Large intestine (tissue), 3 donors: ENCODE data around the gene ATP5F1C. TPM values are rescaled to one million over a fixed set of nuclear protein-coding genes. Genes with fewer than 3 reads are reported as not detected.

Experiments used
- DNase-seq, 2 donors: peaks; one replicate each; pipeline versions ENCODE4 v3.0.0 to v3.0.0-alpha.2; 2013
- H3K27ac ChIP-seq: one replicate; pipeline ENCODE4 v1.5.1; 2013; ENCODE audit warnings: low read length
- H3K27me3 ChIP-seq: 2 replicates; pipeline ENCODE4 v1.6.1; 2013; ENCODE audit warnings: low read length; ENCODE audit not compliant: control insufficient read depth, insufficient read depth
- H3K36me3 ChIP-seq: 2 replicates; pipeline ENCODE4 v1.6.1; 2013; ENCODE audit warnings: low read length; ENCODE audit not compliant: control insufficient read depth, insufficient read depth
- H3K4me1 ChIP-seq: one replicate; pipeline ENCODE4 v1.6.1; 2013; ENCODE audit warnings: low read length; ENCODE audit not compliant: control insufficient read depth, insufficient read depth
- H3K4me3 ChIP-seq: one replicate; pipeline ENCODE4 v1.5.1; 2013; ENCODE audit warnings: low read length
- H3K9me3 ChIP-seq: one replicate; pipeline ENCODE4 v1.6.1; 2013; ENCODE audit warnings: mild to moderate bottlenecking, low read depth, low read length, moderate library complexity; ENCODE audit not compliant: control insufficient read depth
- WGBS: methylation state at CpG from one replicate; pipeline ENCODE4 v1.1.5; 2013; ENCODE audit warnings: low lambda C conversion rate; ENCODE audit not compliant: insufficient coverage; 5-methylcytosine and 5-hydroxymethylcytosine counted together
- polyA plus RNA-seq: library from polyadenylated mRNA; unstranded; fragments of 120-200 nt; gene quantifications from one replicate; pipeline ENCODE4 v1.2.1, GENCODE V29; 2013

ATP5F1C gene
- polyA plus RNA-seq, 1 donor: 318 TPM

DNA sequence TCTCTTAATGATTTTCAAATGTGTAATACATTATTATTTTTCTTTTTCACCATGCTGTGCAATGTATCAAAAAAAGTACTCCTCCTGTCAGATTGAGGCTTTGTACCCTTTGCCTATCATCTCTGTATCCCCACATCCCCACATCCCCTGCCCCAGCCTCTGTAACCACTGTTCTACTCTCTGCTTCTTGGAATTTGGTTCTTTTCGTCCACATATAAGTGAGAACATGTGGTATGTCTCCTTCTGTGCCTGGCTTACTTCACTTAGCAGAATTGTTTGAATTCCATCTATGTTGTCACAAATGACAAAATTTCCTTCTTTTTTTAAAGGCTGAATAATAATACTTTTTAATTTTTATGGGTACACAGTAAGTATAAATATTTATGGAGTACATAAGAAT lies 44.1 kb downstream of the ATP5F1C start:
- Histone ChIP-seq H3K9me3 (no peaks in the 10 kb centered on the region), H3K27ac (no peak overlapping the region), H3K4me1 (no peaks in the 10 kb centered on the region), H3K27me3 (no peaks in the 10 kb centered on the region), H3K36me3 (peaks cover 2% of the 10 kb centered on the region), H3K4me3 (no peak overlapping the region)
- 75% methylated on average over 1 of the region's 1 CpG for WGBS
- no peak for DNase-seq

DNA sequence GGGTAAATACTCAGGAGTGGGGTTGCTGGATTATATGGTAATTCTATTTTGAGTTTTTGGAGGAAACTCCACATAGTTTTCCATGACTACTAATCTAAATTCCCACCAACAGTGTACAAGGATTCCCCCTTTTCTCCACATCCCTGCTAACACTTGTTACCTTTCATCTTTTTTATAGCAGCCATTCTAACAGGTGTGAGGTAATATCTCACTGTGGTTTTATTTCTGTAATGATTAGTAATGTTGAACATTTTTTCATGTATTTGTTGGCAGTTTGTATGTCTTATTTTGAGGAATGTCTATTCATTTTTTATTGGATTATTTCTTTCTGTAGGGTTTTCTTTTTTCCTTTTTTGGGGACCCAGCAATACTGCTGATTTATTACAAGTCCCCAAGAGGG lies 45.2 kb downstream of the ATP5F1C start:
- no peaks in the 10 kb centered on the region for H3K9me3 ChIP-seq
- no peak for DNase-seq
- H3K27me3 ChIP-seq: no peaks in the 10 kb centered on the region
- H3K36me3 ChIP-seq: peaks cover 2% of the 10 kb centered on the region
- no peak overlapping the region for H3K27ac ChIP-seq
- H3K4me3 ChIP-seq: no peak overlapping the region
- H3K4me1 ChIP-seq: no peaks in the 10 kb centered on the region

DNA sequence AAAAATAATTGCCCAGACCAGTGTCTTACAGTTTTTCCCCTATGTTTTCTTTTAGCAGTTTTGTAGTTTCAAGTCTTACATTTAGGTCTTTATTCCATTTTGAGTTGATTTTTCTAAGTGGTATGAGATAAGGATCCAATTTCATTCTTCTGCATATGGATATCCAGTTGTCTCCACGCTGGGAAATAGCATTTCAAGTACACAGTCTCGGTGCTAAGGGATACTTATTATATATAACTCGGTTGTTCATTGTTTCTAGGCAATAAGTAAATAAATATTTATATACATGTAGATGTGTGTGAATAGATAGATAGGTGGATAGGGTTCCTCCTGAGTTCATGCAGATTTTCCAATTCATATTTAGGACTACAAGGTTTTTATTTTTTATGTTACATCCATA lies 46.3 kb downstream of the ATP5F1C start:
- Histone ChIP-seq H3K27me3 (no peaks in the 10 kb centered on the region), H3K9me3 (no peaks in the 10 kb centered on the region), H3K27ac (no peak overlapping the region), H3K4me3 (no peak overlapping the region), H3K4me1 (no peaks in the 10 kb centered on the region), H3K36me3 (peaks cover 2% of the 10 kb centered on the region)
- no CpG with 5 or more reads among the region's 3 CpGs for WGBS
- DNase-seq: no peak

DNA sequence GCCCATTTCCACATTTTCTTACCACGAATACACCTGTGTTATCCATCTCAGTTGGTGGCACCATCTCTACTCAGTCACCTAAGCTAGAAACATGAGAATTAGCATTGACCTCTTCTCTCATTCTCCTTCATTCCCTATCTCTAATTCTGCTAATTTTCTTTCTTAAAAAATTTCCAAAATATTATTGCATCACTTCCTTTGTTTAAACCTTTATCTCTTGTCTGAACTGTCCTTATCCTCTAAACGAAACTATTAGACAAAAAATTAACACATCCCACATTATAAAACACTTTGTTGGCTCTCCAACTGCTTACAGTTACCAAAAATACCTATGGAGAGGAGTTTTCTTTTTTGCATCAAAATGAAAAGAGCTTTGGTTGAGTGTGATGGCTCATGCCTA lies 48.6 kb downstream of the ATP5F1C start:
- Histone ChIP-seq H3K4me1 (no peaks in the 10 kb centered on the region), H3K27me3 (no peaks in the 10 kb centered on the region), H3K9me3 (no peaks in the 10 kb centered on the region), H3K4me3 (no peak overlapping the region), H3K36me3 (no peaks in the 10 kb centered on the region), H3K27ac (no peak overlapping the region)
- WGBS: 100% methylated on average over 1 of the region's 2 CpGs
- DNase-seq: no peak

DNA sequence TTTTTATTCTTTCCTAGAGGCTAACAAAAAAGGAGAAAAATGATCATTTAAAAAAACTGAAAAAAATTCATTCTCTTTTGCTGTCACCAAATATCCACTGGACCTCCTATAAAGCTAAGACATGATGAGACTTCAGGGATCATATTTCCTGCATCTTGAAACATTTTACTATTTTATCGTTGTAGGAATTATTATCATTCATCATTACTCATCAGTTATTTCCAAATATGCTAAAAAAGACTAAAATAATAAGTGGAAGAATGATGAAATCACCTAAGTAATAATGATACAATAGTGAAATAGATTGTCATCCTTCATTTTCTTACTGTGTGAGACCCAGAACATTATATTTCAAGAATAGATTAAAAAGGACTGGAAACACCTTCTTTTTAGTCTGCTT lies 58.6 kb downstream of the ATP5F1C start:
- Histone ChIP-seq H3K27ac (no peak overlapping the region), H3K27me3 (no peaks in the 10 kb centered on the region), H3K36me3 (no peaks in the 10 kb centered on the region), H3K4me3 (no peak overlapping the region), H3K9me3 (no peaks in the 10 kb centered on the region), H3K4me1 (no peaks in the 10 kb centered on the region)
- no peak for DNase-seq
- WGBS: 80% methylated on average over 1 of the region's 1 CpG

DNA sequence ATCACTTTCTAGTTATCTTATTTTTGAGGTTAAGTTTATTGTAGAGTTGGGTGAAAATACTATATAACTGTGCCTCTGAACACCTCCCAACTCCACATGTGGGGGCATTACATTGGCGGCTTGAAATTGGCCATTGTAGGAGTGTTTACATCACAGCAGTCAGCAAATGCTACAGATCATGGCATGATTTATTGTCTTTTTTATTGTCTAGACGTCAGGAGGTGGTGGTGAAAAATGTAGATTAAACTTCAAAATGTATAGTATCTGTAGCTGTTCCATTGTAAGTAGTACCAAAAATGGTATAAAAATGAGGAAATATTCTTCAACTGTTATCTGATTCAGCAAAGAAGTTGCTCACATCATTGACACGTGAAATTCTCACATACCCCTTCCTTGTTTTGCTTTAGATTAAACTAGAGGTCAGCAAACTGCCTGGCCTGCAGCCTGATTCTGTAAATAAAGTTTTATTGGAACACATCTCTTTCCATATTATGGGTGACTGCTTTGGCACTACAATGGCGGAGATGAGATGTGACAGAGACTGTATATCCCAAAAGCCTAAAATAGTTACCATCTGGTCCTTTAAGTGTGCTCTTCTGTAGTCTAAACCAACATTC lies 65.4 kb downstream of the ATP5F1C start:
- H3K27me3 ChIP-seq: no peaks in the 10 kb centered on the region
- peaks cover 9% of the 10 kb centered on the region for H3K4me1 ChIP-seq
- no peak for DNase-seq
- H3K4me3 ChIP-seq: no peak overlapping the region
- no peak overlapping the region for H3K27ac ChIP-seq
- 57% methylated on average over 1 of the region's 4 CpGs for WGBS
- H3K9me3 ChIP-seq: no peaks in the 10 kb centered on the region
- no peaks in the 10 kb centered on the region for H3K36me3 ChIP-seq

DNA sequence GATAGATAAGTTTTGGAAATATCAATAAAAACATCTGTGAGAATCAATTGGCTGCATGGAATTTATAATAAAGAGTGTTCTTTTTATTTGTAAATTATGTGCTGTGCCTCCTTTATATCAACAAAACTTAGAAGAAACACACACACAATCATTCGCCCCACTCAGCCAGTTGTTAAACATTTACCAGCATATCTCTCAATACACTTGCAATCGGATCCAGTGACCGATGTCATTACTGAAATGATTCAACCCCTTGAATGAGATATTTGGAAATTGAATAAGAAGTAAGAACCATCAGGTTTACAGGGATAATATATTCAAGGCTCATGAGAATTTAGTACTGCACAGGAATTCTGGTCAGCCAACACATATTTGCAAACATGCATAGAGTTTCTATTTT lies 65.9 kb downstream of the ATP5F1C start:
- Histone ChIP-seq H3K4me3 (no peak overlapping the region), H3K36me3 (no peaks in the 10 kb centered on the region), H3K4me1 (peaks cover 9% of the 10 kb centered on the region), H3K9me3 (no peaks in the 10 kb centered on the region), H3K27ac (no peak overlapping the region), H3K27me3 (no peaks in the 10 kb centered on the region)
- WGBS: 10% methylated on average over 2 of the region's 3 CpGs
- no peak for DNase-seq

DNA sequence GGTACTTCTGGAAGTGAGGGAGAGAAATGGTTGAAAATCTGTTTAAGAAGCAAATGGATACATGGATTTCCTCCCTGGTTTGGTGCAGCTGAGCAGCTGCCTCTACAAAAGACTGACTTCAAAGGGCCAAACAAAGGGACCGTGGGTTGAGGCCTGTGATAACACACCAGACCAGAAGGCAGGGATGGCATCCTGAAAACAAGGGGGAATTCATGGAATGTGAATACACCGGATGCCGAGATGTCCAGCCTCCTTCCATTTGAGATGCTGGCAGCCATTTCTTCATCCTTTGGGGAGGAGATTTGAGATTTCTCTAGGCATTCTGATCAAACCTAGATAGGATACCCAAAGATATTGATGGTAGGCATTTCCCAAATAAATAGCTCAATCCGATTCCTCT lies 67.2 kb downstream of the ATP5F1C start:
- no peak overlapping the region for H3K27ac ChIP-seq
- WGBS: 100% methylated on average over 1 of the region's 4 CpGs
- H3K4me1 ChIP-seq: peaks cover 9% of the 10 kb centered on the region
- no peak for DNase-seq
- no peaks in the 10 kb centered on the region for H3K27me3 ChIP-seq
- H3K9me3 ChIP-seq: no peaks in the 10 kb centered on the region
- no peaks in the 10 kb centered on the region for H3K36me3 ChIP-seq
- H3K4me3 ChIP-seq: no peak overlapping the region

DNA sequence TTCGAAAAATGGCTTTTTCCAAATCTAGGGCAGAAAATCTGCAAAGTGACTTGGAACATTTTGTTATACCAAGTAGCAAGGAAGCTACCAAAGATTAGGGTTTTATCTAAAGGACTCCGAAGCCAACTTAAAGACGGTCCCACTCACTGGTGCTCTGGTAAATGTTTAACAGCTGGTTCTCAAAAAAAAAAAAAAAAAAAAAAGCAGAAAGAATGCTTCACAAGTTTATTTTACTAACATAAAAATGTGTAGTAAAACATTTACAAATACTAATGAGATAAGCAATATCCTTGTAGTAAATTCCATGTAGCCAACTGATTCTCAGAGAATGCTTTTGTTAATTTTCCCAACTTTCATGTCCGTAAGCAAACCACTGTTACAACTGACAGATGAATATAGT lies 68.7 kb downstream of the ATP5F1C start:
- H3K27ac ChIP-seq: peak overlapping the region; percentile 14

DNA sequence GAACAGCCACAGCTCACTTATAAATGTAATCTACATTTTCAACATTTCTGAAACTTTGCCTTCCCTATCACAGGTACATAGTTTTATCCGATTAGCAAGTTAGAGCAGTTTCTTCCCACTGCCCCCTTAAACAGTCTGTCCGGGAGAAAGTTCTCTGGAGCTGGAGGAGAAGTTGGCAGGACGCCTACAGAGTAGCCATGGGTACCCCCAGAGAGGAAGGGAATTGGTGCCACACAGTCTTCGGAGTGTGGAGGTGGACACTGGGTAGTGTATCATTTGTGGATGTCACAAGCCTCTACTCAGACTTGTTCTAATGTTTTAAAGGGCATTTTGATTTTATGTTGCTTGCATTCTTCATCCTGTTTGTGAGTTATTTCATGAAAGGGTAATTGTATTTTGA lies 69.3 kb downstream of the ATP5F1C start:
- no CpG with 5 or more reads among the region's 4 CpGs for WGBS
- Histone ChIP-seq H3K9me3 (peaks cover 5% of the 10 kb centered on the region), H3K4me3 (peak overlapping the region; percentile 25), H3K27ac (peak overlapping the region; percentile 14), H3K36me3 (no peaks in the 10 kb centered on the region), H3K27me3 (no peaks in the 10 kb centered on the region), H3K4me1 (peaks cover 9% of the 10 kb centered on the region)
- no peak for DNase-seq

More for the DNA sequence above, 68.7 kb downstream of the ATP5F1C start:
- no peaks in the 10 kb centered on the region for H3K27me3 ChIP-seq
- H3K36me3 ChIP-seq: no peaks in the 10 kb centered on the region
- H3K9me3 ChIP-seq: peaks cover 4% of the 10 kb centered on the region
- 13% methylated on average over 2 of the region's 4 CpGs for WGBS
- H3K4me3 ChIP-seq: peak overlapping the region; percentile 25
- peaks cover 9% of the 10 kb centered on the region for H3K4me1 ChIP-seq
- DNase-seq: peak in 1 of 2 donors; percentile 32
